ENCODE results near the gene SHMT2.

DNA sequence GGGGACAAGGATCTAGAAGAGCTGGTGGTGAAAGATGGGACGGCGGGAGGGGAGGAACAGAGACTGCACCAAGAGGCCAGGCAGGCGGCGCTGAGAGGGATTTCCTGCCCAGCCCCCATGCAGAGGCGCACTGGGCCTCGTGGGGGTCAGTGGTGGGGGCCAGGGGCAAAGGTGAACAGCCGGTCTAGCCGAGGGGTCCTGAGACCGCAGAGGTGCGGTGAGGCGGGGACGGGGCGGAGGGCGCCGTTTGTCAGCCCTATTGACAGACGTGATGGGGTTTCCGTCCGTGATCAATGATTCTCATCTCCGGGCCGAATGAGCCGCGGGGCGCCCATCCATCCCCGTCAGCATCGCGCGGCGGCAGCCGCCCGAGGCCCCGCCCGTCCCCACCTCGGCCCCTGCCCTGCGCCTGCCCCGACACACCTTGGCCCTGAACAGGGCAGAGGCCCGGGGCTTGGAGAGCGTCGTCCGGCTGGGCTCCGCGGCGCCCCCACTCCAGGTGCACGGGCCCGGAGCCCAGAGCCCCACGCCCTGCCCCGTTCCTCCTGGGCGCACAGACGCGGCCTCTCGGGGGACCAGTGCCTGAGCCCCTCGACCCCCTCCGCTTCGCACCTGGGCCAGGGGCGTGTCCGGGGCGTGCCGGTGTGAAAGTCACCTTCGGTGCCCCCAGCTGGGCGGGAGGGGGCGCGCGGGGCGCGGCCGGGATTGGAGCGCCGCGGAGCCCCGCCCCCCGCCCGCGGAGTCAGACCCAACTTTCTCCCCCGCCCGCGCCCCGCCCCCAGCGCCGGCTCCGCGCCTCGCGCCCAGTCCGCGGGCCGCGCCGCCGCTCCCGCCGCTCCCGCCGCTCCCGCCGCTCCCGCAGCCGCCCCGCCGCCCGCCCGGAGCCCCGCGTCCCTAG, 13.2 kb upstream of the SHMT2 start, which contains the start of gene NXPH4:
- TF ChIP-seq, protein P1, sequence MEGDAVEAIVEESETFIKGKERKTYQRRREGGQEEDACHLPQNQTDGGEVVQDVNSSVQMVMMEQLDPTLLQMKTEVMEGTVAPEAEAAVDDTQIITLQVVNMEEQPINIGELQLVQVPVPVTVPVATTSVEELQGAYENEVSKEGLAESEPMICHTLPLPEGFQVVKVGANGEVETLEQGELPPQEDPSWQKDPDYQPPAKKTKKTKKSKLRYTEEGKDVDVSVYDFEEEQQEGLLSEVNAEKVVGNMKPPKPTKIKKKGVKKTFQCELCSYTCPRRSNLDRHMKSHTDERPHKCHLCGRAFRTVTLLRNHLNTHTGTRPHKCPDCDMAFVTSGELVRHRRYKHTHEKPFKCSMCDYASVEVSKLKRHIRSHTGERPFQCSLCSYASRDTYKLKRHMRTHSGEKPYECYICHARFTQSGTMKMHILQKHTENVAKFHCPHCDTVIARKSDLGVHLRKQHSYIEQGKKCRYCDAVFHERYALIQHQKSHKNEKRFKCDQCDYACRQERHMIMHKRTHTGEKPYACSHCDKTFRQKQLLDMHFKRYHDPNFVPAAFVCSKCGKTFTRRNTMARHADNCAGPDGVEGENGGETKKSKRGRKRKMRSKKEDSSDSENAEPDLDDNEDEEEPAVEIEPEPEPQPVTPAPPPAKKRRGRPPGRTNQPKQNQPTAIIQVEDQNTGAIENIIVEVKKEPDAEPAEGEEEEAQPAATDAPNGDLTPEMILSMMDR (conservative IDR thresholded peaks at IDR 0.05 in 1 of 2, IDR thresholded peaks at IDR 0.05 in 1 of 2; ENCODE audit: low read depth in 1 of 2, low read length in 2 of 2), result no peak
- peak; percentile 69 for TF ChIP-seq EZH2 (IDR thresholded peaks at IDR 0.05; ENCODE audit: low read length, missing control alignments)
